GM11168 (cell line): ENCODE data around the gene ATP10B.
"Not testable (repeated sequence)": the region's sequence is repeated elsewhere in the genome, so short reads cannot be mapped to it uniquely, and the experiment has no call there.

ENCODE experiments used
- in situ Hi-C: fragments of 300-500 bp; cut with MboI; formaldehyde crosslinking; loops from one replicate; pipeline ENCODE4 v1.12.0; 2022; ENCODE audit warnings: low sequenced_read_pairs; ENCODE audit not compliant: unreplicated experiment

ATP10B gene

DNA sequence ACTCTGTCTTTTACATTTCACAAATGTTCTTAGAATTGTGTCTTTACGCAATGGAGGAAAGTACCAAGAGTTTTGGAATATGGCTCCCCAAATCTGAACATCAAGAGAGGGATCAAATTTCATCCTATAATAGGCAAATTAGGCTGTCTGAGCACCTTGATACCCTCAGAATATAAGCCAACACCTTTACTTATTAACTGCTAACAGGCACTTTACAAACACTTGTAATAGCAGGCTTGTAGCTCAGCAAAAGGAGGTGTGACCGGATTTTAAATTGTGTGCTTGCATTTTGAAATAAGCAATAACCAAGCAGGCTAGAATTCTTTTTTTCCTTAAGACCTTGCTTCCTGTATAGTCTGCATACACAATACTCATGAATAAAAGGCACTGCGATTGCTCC, 92.0 kb downstream of the ATP10B start:
- in situ Hi-C loops = no loop called here

DNA sequence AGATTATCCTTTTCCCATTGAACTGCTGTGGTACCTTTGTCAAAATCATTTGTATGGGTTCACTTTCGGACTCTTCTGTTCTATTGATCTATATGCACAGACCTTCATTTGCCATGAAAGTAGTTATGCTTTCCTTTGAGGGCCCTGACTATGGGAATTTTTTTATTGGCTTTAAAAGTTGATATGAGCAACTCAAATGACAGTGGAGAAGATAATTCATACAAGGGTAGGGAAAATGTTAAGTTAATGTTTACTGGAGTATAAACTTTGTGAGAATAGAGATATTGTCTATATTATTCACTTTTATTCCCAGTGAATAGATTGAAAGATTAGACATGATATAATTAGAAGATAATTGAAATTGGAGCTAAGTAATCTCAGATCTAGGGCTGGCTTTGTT, 94.8 kb downstream of the ATP10B start:
- in situ Hi-C loops = no loop called here

DNA sequence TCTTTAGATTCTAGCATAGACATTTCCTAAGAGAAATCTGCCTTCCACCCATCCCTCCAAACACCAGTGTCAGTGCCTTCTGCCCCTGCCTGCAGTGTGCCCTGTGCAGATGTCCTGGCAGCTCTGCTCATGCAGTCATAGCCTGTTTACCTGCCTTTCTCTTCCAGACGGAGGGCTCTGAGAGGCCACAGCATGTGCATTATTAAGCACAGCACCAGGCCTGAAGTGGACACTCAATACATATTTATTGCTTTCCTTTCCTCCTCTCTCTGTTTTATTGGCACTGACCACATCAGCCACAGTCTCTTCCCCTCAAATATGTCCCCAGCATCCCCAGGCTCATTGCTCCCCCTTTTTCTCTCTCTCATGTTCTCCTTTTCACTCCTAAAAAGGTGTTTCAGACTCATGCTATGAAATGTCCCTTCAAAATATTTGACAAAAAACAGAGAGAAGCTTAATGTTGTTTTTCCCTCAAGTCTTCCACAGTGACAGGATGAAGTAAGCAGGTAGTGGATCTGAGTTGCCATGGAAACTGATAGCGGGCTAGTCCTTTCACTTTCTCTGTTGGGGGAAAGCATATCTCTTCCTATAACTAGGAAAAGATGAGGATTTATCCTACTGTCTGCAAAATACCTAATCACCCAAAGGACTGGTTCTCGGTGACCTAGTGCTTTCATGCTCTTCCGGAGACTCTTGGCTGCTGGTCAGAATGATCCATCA, 100.9 kb downstream of the ATP10B start:
- in situ Hi-C loops = no loop called here

DNA sequence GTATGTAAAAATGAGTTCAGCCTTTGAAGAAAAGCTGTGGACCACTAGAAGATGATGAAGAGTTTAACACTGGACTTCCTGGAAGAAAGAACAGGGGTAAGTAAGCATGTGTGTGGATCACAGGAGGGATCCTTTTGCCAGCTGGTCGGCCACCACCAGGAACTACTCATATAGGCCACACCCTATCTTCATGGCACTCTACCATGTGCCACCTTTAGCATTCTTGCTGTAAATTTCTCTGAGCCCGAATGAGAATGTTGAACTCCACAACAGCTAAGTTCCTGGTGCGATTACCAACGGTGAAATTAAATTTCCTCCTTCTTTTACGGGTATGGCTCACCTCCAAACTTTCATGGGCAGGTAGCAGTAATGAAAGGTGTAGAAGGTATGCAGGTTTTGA, 102.3 kb downstream of the ATP10B start:
- in situ Hi-C loops = no loop called here

DNA sequence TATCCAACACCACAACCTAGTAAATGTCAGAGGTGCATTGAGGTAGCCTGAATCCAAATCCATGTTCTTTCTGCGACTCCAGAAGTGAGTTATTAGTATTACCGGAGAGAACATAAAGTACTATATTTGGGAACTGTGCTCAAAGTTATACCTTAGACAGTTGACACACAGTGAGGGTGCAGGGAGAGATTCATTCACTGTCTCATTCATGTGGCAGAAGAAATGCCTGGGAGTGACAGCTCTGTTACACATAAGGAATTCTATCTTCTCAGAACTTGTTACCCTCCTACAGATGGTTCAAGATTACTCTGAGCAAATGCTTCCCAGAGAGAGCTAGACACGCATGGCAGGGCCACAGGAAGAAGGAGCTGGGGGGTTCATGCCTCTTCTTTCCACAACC, 103.0 kb downstream of the ATP10B start:
- in situ Hi-C loops = no loop called here

DNA sequence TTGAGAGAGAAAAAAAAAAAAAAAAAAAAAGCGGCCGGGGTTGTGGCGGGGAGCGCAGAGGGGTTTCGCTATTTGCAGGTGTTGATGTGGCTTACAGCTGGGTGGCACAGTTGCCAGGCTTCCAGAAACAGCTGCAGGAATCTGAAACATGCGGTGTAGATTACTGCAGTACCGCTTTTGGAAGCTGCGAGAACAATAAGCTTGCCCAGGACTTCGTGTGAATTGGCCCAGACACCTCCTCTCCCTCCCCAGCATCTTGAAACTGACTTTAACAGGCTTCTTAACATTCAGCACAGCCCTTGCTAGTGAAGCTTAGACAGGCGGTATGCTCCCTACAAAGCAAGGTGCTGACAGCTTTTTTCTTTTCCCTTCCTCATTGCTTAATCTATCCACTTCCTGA, 104.0 kb downstream of the ATP10B start:
- in situ Hi-C loops = no loop called here

DNA sequence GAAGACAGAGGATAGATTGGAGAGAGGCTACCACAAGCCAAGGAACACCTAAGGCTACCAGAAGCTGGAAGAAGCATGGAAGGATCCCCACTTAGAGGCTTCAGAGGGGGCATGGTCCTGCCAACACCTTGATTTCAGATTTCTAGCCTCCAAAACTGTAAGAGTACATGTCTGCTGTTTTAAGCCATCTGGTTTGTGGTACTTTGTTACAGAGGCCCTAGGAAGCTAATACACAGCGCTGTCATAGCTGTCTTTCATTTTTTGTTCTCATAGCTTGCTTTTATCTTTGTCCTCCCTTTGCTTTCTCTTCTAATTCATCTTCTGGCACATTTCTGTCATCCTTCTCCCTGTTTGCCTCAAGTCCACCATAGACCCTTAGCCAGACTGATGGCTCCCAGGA, 104.5 kb downstream of the ATP10B start:
- in situ Hi-C loops = no loop called here

DNA sequence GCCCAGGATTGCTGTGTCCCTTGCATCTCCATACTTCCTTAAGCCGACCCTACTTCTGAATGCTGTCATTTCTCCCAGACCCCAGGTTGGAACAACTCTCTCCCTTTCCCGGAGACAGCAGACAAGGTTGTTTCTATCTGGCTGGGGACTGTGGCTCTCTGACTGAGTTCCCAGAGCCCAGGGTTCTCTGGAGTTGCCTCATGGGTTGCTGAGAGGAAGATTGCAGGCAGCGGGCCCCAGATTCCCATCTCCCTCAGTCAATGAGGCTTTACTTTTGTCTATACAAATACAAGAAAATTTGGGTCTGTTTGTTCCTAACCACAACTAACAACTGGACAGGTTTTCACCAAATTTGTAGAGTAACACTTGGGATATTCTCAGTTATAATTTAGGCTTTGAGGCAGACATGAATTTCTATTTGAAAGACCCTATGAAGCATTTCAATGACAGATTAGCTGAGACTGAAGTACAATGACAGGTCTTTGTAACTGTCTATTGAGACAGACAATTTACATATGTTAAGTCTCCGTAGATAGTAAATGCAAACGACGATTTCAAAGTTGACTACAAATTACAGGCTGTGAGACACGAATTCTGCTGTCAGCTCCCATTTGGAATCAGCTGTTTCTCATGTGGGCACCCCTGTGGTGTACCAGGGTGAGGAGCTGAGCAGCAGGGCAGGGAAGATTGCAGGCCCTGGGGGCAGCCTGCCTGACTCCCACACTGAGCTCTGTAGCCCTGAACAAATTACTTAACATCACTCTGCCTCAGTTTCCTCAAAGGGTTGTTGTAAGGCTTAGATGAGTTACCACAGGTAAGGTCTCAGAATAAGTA, 107.5 kb downstream of the ATP10B start:
- in situ Hi-C loops = no loop called here

DNA sequence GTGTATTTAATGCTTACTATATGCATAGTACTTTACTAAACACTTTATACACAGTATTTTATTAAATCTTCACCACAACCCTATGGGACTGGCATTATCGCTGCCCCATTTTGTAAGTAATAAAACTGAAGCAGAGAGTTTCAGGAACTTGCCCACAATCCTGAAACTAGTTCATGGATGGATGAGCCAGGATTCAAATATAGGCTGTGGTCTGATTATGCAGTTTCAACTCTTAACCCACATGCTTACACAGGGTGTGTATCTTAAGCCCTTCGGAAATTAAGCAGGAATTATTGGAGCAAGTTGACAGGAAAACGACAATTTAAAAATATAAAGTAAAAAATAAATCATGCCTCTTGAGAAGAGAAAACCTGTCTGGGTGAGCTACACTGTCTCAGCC, 109.0 kb downstream of the ATP10B start:
- in situ Hi-C loops = no loop called here

DNA sequence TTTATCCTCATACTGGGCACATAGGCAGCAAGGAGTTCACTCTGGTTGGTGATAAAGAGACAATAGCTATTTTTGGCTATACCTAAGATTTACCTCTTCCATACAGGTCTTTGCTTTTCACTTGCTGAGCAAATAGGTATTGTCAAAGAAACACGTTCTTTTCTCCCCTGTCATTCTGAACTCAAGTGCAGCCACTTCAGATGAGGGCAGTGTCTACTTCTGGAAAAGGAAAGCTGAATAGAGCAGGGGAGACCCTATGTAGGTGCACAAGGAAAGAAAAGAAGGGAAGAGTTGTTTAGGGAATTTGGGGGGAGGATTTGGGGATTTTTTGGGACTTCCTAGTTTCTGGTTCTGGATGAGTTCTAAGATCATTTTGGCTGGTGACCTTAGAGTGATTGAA, 109.6 kb downstream of the ATP10B start:
- in situ Hi-C loops = no loop called here

DNA sequence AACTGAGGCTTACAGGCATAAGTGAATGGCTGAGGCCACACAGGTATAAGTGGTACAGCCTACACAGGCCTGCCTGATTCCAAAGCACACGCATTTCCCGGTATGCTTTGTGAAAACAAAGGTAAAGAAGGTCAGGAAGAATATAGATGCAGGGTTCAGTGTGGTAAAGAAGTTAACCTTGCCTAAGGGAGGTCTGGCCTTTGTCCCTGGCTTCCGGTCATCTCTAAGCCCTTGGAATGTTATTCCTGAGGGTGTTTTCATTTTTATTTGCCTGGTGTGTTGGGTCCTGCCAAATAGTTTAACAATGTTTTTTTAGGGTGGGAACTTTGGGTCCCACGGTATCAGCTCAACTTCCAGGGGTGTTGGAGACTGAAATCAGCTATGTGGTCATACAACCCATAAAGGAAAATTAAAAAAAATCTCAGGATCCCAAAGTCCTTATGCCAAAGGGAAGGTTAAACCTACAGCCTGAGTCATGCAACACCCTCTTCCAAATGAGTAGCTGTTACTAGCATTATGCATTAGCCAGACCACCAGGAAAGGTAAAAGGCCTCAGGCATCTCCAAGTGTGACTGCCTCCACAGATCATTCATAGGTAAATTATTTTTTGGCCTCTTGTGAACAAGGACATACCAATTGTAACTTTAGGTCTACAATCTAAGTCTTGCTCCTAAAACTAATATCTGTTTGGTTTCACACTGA, 124.6 kb downstream of the ATP10B start:
- in situ Hi-C loops = no loop called here

DNA sequence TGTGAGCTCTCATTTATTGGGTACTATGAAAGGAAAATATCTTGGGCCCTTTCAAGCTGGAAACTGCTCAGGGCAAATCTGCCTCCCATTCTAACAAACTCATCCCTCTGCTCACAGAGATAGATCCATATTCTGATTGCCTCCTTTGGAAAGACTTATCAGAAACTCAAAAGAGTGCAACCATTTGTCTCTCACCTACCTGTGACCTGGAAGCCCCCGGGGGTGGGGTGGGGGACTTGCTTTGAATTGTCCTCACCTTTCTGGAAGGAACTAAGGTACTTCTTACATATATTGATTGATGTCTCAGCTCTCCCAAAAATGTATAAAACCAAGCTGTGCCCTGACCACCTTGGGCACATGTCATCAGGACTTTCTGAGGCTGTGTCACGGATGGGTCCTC, 125.3 kb downstream of the ATP10B start:
- in situ Hi-C loops = no loop called here

DNA sequence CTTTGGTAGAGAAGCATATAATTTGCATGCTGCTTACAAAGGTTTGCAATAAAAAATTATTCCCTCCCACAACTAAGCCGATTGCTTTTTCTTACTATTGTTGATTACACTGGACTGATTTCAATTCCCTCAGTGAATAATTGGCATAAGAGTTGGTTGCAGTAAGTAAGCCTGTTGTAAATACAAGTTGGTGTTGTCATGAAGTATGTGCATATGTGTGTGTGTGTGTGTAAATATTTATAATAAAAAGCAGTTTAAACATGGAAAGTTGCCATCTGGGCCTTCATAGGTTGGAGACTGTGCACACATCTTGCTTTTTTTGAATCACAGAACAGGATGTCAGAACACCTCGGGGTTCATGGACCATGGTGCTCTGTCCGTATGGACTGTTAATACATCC, 131.2 kb downstream of the ATP10B start:
- in situ Hi-C loops = no loop called here

DNA sequence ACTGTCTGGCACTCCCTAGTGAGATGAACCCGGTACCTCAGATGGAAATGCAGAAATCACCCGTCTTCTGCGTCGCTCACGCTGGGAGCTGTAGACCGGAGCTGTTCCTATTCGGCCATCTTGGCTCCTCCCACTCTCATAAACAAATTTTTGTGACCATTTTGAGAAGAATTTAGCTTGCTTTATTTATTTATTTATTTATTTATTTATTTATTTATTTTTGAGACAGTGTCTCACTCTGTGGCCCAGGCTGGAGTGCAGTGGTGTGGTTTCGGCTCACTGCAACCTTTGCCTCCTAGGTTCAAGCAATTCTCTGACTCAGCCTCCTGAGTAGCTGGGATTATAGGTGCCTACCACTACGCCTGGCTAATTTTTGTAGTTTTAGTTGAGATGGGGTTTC, 136.5 kb downstream of the ATP10B start:
- in situ Hi-C loops = not testable (repeated sequence)

DNA sequence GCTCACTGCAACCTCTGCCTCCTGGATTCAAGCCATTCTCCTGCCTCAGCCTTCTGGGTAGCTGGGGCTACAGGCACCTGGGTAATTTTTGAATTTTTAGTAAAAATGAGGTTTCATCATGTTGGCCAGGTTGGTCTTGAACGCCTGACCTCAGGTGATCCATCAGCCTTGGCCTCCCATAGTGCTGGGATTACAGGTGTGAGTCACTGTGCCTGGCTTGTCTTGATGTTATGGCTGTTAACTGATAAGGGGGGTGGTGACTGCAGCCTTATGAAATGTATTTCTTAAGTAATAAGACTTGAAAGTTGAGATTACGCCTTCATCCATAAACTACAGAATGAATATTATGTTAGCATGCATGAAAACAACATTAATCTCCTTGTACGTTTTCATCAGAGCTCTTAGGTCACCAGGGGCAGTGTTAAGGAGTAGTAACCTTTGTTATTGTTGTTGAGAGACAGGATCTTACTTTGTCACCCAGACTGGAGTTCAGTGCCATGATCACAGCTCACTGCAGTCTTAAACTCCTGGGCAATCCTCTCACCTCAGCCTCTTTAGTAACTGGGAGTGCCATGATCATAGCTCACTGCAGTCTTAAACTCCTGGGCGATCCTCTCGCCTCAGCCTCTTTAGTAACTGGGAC, 148.3 kb downstream of the ATP10B start:
- in situ Hi-C loops = no loop called here

DNA sequence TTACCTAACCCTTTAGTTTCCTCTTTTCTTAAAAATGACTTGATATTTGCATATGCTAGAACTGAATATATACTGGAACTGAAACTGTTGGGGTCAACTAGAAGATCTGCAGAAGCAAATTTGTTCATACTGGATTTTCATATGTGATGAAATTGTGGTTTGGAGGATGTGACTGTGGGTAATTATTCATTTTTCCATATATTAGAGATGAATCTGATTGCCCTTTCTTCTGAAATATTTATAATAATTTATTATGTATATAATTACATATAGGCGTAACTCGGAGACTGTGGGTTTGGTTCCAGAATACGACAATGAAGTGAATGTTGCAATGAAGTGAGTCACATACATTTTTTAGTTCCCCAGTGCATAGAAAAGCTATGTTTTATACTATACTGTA, 149.1 kb downstream of the ATP10B start:
- in situ Hi-C loops = no loop called here

DNA sequence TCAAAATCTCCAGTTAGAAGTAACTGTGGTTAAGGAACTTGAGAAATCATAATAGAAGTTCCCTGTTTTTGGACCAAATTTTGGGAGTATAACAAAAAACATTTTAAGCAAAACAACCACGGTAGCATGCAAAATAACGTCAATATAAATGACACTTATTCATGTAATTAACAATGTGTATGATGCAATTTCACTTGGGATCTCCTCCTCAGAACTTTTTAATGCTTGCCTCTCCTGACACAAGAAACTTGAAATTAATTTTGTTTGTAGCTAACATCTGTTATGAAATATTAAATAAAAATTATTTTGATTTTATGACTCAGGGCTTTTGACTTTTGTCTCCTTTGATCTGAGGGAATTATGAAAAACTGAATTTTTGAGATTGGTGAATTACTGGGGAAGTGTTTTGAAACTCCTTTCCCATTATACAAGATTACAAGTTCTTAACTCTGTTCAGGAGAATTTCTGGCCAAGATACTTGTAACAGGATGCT, 149.7 kb downstream of the ATP10B start:
- in situ Hi-C loops = no loop called here

DNA sequence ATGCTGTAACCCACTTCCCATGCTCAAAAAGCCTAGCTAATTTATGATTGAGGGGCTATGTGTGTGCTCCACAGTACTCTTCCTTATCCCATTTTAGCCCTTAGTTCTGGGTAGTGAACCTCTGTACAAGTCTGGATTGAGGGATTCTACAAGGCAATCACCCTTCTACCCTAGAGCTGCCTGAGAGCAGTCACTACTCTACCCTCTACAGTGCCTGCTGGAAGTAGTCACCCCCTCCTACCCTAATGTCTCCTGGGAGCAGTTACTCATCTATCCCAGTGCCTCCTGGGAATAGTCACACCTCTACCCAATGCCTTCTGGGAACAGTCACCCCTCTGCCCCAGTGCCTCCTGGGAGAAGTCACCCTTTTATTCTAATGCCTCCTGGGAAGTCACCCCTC, 150.6 kb downstream of the ATP10B start:
- in situ Hi-C loops = no loop called here

DNA sequence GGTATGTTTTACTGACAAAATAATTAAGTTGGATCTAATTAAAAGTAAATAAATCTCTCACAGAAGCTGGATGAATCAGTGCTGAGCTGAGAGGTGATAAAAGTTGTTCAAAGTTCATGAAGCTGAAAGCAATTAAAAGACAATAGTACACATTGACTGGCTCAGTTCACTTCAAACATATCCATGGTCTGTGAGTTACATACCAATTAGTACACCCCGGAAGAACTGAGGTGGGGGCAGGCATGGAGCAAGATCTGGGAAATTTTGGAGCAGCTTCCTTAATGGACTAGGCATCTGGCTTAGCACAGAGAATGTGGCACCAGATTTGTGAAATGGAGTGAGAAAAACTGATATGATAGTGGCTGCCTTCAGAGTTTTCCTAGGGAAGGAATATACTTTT, 152.7 kb downstream of the ATP10B start:
- in situ Hi-C loops = no loop called here

DNA sequence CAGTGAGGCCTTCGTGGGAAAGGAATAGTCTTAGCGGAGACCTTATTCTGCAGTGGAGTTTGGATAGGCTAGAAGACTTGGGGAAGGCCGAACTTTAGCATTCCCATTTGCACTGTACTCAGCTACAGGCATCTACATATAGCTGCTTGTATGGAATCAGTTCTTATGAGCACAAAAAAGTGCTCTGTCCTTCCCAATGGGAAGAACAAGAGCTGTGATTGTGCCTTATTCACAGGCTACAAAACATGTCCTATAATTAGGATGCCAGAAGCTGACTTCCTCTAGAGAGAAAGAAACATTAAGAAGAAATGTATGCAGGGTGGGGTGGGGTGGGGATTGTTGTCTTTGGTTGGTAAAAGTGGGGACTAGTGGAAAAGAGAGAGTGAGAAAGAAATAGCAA, 154.7 kb downstream of the ATP10B start:
- in situ Hi-C loops = no loop called here

DNA sequence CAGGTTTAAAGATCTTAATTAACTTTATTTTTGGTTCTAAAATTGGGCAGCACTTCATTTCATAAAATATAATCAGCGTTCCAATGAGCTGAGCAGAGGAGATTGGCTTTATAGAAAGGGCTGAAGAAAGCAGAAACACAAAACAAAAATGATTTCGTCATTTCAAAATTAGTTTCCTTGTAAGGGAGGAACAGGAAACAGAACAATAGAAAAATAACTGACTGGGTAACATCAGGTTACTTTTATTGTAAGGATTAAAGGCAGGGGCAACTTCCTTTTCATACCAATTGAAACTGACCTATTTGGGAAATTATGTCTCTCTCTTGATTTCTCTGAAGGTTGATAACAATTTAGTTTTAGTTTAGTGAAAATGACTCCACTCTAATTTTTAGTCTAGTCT, 157.1 kb downstream of the ATP10B start:
- in situ Hi-C loops = no loop called here
